Hepatocyte (in vitro differentiated cells): ENCODE data around the gene IGSF6. TPM values are rescaled to one million over a fixed set of nuclear protein-coding genes. Genes with fewer than 3 reads are reported as not detected.
"Not testable (repeated sequence)": the region's sequence is repeated elsewhere in the genome, so short reads cannot be mapped to it uniquely, and the experiment has no call there.

ENCODE experiments used
- DNase-seq: peaks from one replicate; pipeline ENCODE4 v3.0.0-alpha.2; 2016; ENCODE audit warnings: low spot score
- H2AFZ ChIP-seq: fragments of 200-600 bp; sonication (generic); 2 replicates; pipeline ENCODE4 v1.6.0; 2016; ENCODE audit warnings: antibody characterized with exemption, mild to moderate bottlenecking
- H3K27ac ChIP-seq: fragments of 200-600 bp; sonication (generic); 2 replicates; pipeline ENCODE4 v1.5.1; 2016; ENCODE audit warnings: mild to moderate bottlenecking
- H3K27me3 ChIP-seq: fragments of 200-600 bp; sonication (generic); 2 replicates; pipeline ENCODE4 v1.6.1; 2016
- H3K36me3 ChIP-seq: fragments of 200-600 bp; sonication (generic); replicated peaks from 2 replicates; pipeline ENCODE4 v1.5.1; 2016; ENCODE audit warnings: low read depth; ENCODE audit not compliant: insufficient read depth
- H3K4me1 ChIP-seq: fragments of 200-600 bp; sonication (generic); 2 replicates; pipeline ENCODE4 v1.5.1; 2016; ENCODE audit warnings: mild to moderate bottlenecking, moderate library complexity; ENCODE audit not compliant: insufficient read depth
- H3K4me2 ChIP-seq: fragments of 200-600 bp; sonication (generic); 2 replicates; pipeline ENCODE4 v1.6.0; 2016
- H3K4me3 ChIP-seq: fragments of 200-600 bp; sonication (generic); 2 replicates; pipeline ENCODE4 v1.5.1; 2016; ENCODE audit warnings: mild to moderate bottlenecking
- H3K79me2 ChIP-seq: fragments of 200-600 bp; sonication (generic); 2 replicates; pipeline ENCODE4 v1.6.0; 2017; ENCODE audit warnings: mild to moderate bottlenecking
- H3K9me2 ChIP-seq: fragments of 200-600 bp; sonication (generic); replicated peaks from 2 replicates; pipeline ENCODE4 v1.6.0; 2017; ENCODE audit warnings: mild to moderate bottlenecking; ENCODE audit not compliant: insufficient read depth
- H3K9me3 ChIP-seq: fragments of 200-600 bp; sonication (generic); 2 replicates; pipeline ENCODE4 v1.5.1; 2016; ENCODE audit warnings: low read depth, mild to moderate bottlenecking
- H4K20me1 ChIP-seq: fragments of 200-600 bp; sonication (generic); 2 replicates; pipeline ENCODE4 v1.6.0; 2016; ENCODE audit warnings: mild to moderate bottlenecking; ENCODE audit not compliant: insufficient read depth, poor library complexity, severe bottlenecking
- EZH2 ChIP-seq: fragments of 200-600 bp; sonication (generic); IDR thresholded peaks from 2 replicates; pipeline ENCODE4 v1.6.1; 2016; ENCODE audit warnings: antibody characterized with exemption, mild to moderate bottlenecking, borderline replicate concordance
- EZH2phosphoT487 ChIP-seq: fragments of 200-600 bp; sonication (generic); IDR thresholded peaks from one replicate; pipeline ENCODE4 v1.6.1; 2018; ENCODE audit warnings: antibody characterized with exemption, mild to moderate bottlenecking, low read depth, moderate library complexity; ENCODE audit not compliant: unreplicated experiment, severe bottlenecking
- WGBS: methylation state at CpG from one replicate; pipeline ENCODE4 v1.1.6; 2016; ENCODE audit warnings: low lambda C conversion rate; ENCODE audit errors: missing lambda C conversion rate; 5-methylcytosine and 5-hydroxymethylcytosine counted together
- polyA plus RNA-seq: library from polyadenylated mRNA; unstranded; fragments of >200 nt; fragmentation: Nextera tagmentation; extraction: Ambion mirVana; gene quantifications from 2 replicates; pipeline ENCODE4 v1.2.1, GENCODE V29; 2016
- total RNA-seq: library from RNA; depleted of rRNA; stranded (reverse); fragments of >200 nt; gene quantifications from 2 replicates; pipeline ENCODE4 v1.2.3, GENCODE V29; 2014
- TF ChIP-seq, protein P1 (sequence below): fragments of 200-600 bp; sonication (generic); IDR thresholded peaks from 2 replicates; pipeline ENCODE4 v1.5.1; 2016; ENCODE audit warnings: antibody characterized with exemption, mild to moderate bottlenecking; ENCODE audit not compliant: poor library complexity

IGSF6 gene
- total and polyA plus RNA-seq, 2 experiments from 2014 or later, result 0.70 to 2.2 TPM

- TF ChIP-seq EZH2phosphoT487, result no peak
- TF ChIP-seq, protein P1, sequence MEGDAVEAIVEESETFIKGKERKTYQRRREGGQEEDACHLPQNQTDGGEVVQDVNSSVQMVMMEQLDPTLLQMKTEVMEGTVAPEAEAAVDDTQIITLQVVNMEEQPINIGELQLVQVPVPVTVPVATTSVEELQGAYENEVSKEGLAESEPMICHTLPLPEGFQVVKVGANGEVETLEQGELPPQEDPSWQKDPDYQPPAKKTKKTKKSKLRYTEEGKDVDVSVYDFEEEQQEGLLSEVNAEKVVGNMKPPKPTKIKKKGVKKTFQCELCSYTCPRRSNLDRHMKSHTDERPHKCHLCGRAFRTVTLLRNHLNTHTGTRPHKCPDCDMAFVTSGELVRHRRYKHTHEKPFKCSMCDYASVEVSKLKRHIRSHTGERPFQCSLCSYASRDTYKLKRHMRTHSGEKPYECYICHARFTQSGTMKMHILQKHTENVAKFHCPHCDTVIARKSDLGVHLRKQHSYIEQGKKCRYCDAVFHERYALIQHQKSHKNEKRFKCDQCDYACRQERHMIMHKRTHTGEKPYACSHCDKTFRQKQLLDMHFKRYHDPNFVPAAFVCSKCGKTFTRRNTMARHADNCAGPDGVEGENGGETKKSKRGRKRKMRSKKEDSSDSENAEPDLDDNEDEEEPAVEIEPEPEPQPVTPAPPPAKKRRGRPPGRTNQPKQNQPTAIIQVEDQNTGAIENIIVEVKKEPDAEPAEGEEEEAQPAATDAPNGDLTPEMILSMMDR, result no peak
- TF ChIP-seq EZH2, result no peak
- H2AFZ ChIP-seq, result no peak overlapping the region
- H3K4me3 ChIP-seq, result no peak overlapping the region
- H3K4me2 ChIP-seq, result no peak overlapping the region
- 59% methylated on average over 14 of the region's 14 CpGs for WGBS
- DNase-seq, result peak; percentile 13
- no peaks in the 10 kb centered on the region for H3K36me3 ChIP-seq
- no peaks in the 10 kb centered on the region for H3K9me2 ChIP-seq
- no peaks in the 10 kb centered on the region for H4K20me1 ChIP-seq
- no peaks in the 10 kb centered on the region for H3K27me3 ChIP-seq
- H3K4me1 ChIP-seq, result no peaks in the 10 kb centered on the region
- no peak overlapping the region for H3K27ac ChIP-seq
- no peaks in the 10 kb centered on the region for H3K9me3 ChIP-seq
- no peaks in the 10 kb centered on the region for H3K79me2 ChIP-seq
Observed at GRCh38 chr16:21685034-21685455, 32.6 kb upstream of the IGSF6 start.

GRCh38 chr16:21684199-21684598 lies 31.8 kb upstream of the IGSF6 start:
- no peaks in the 10 kb centered on the region for H3K79me2 ChIP-seq
- no peak overlapping the region for H2AFZ ChIP-seq
- H4K20me1 ChIP-seq, result no peaks in the 10 kb centered on the region
- H3K4me2 ChIP-seq, result no peak overlapping the region
- no peaks in the 10 kb centered on the region for H3K4me1 ChIP-seq
- TF ChIP-seq EZH2phosphoT487, result no peak
- TF ChIP-seq, protein P1, result peak; percentile 32
- 38% methylated on average over 6 of the region's 6 CpGs for WGBS
- H3K9me2 ChIP-seq, result no peaks in the 10 kb centered on the region
- no peaks in the 10 kb centered on the region for H3K36me3 ChIP-seq
- no peaks in the 10 kb centered on the region for H3K9me3 ChIP-seq
- H3K27ac ChIP-seq, result no peak overlapping the region
- no peak for DNase-seq
- H3K4me3 ChIP-seq, result no peak overlapping the region
- no peaks in the 10 kb centered on the region for H3K27me3 ChIP-seq

GRCh38 chr16:21683184-21683583 lies 30.8 kb upstream of the IGSF6 start:
- H3K27ac ChIP-seq, result no peak overlapping the region
- H3K9me3 ChIP-seq, result no peaks in the 10 kb centered on the region
- no peaks in the 10 kb centered on the region for H3K79me2 ChIP-seq
- no peak overlapping the region for H3K4me2 ChIP-seq
- no peak overlapping the region for H2AFZ ChIP-seq
- H3K36me3 ChIP-seq, result no peaks in the 10 kb centered on the region
- DNase-seq, result no peak
- 80% methylated on average over 3 of the region's 3 CpGs for WGBS
- no peak overlapping the region for H3K4me3 ChIP-seq
- H4K20me1 ChIP-seq, result no peaks in the 10 kb centered on the region
- no peaks in the 10 kb centered on the region for H3K4me1 ChIP-seq
- H3K9me2 ChIP-seq, result no peaks in the 10 kb centered on the region
- TF ChIP-seq EZH2 (no peak), EZH2phosphoT487 (no peak)
- TF ChIP-seq, protein P1, result no peak
- H3K27me3 ChIP-seq, result no peaks in the 10 kb centered on the region

GRCh38 chr16:21680714-21681113 lies 28.3 kb upstream of the IGSF6 start:
- not testable (repeated sequence) for H3K4me2 ChIP-seq, H3K4me3 ChIP-seq, DNase-seq, H3K79me2 ChIP-seq, H2AFZ ChIP-seq, H3K27me3 ChIP-seq, H4K20me1 ChIP-seq, H3K4me1 ChIP-seq, H3K36me3 ChIP-seq, H3K9me2 ChIP-seq, H3K9me3 ChIP-seq, H3K27ac ChIP-seq
- WGBS, result 89% methylated on average over 5 of the region's 5 CpGs

DNA sequence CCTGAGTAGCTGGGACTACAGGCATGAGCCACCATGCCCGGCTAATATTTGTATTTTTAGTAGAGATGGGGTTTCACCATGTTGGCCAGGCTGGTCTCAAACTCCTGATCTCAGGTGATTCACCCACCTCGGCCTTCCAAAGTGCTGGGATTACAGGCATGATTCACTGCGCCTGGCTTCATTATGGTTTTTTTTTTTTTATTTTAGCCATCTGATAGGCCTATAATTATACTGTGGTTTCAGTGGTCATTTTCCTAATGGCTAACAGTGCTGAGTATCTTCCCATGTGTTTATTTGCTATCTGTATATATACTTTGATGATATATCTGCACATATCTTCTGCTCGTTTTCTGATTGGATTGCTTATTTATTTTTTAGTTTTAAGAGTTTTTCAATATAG lies 22.0 kb upstream of the IGSF6 start:
- not testable (repeated sequence) for H3K27me3 ChIP-seq, H3K79me2 ChIP-seq, DNase-seq, H3K36me3 ChIP-seq, H3K9me2 ChIP-seq, H3K4me3 ChIP-seq, H3K27ac ChIP-seq, H3K9me3 ChIP-seq, H3K4me1 ChIP-seq, H2AFZ ChIP-seq, H3K4me2 ChIP-seq, H4K20me1 ChIP-seq
- WGBS, result 91% methylated on average over 4 of the region's 4 CpGs
